Stimulated activated effector memory CD8-positive, alpha-beta T cell treated with anti-CD3 and anti-CD28 coated beads, Interleukin-12 subunit alpha, Interleukin-12 subunit beta, amount 100 ng/mL, for 72 hours (primary cell): ENCODE measurements around the gene PNPLA7.

Source experiments
- ATAC-seq: fragments of 150-1000 bp; cut with Tn5 transposase; 2 replicates; pipeline ENCODE4 v1.10.0; 2021
- DNase-seq, 2 donors: peaks; one replicate each; pipeline ENCODE4 v3.0.0; 2021 to 2022; ENCODE audit warnings: low spot score in 2 of 2
- H3K27ac Mint-ChIP-seq: one replicate; pipeline ENCODE4 v1.8.0; 2022; ENCODE audit warnings: mild to moderate bottlenecking, mixed read lengths
- H3K36me3 Mint-ChIP-seq: one replicate; pipeline ENCODE4 v1.8.0; 2022; ENCODE audit warnings: mild to moderate bottlenecking, mixed read lengths
- H3K4me1 Mint-ChIP-seq: one replicate; pipeline ENCODE4 v1.8.0; 2022; ENCODE audit warnings: mixed read lengths
- H3K4me3 Mint-ChIP-seq: one replicate; pipeline ENCODE4 v1.8.0; 2022; ENCODE audit warnings: mild to moderate bottlenecking, mixed read lengths
- H3K9me3 Mint-ChIP-seq: one replicate; pipeline ENCODE4 v1.8.0; 2022; ENCODE audit warnings: mixed read lengths

The PNPLA7 gene

DNA sequence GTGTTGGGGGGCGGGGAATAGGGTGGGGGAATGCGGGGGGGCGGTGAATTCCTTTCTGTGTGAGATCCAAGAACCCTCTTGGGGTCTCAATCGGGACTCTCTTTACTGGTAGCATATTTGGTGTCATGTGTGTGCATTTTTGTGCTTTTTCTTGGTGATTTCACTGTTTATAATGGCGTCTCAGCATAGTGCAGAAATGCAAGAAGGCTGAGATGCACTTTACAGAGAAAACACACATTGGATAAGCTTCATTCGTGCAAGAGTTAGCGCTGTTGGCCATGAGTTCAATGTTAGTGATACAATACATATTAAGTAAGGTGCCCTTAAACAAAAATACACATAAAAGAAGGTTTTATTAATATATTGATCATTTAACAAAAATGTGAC, 108.3 kb downstream of the PNPLA7 start:
- H3K4me1 Mint-ChIP-seq = peaks cover 23% of the 10 kb centered on the region
- no peaks in the 10 kb centered on the region for H3K9me3 Mint-ChIP-seq
- no peak overlapping the region for H3K27ac Mint-ChIP-seq
- ATAC-seq (no peak), DNase-seq (no peak)
- H3K4me3 Mint-ChIP-seq = peak overlapping the region; percentile 63
- H3K36me3 Mint-ChIP-seq = no peaks in the 10 kb centered on the region

- Mint-ChIP-seq H3K27ac (no peak within 1 kb of the TSS), H3K36me3 (no peaks in the 10 kb centered on the region), H3K9me3 (no peaks in the 10 kb centered on the region), H3K4me1 (peaks cover 22% of the 10 kb centered on the region), H3K4me3 (peak within 1 kb of the TSS; percentile 63)
- peak; percentile 14 for ATAC-seq
- no peak for DNase-seq
Measured at GRCh38 chr9:137441289-137441934, 108.8 kb downstream of the PNPLA7 start, which contains the start of gene ENTPD8. TSS of gene ENTPD8 (minus strand) at chr9:137441357. CDS start at chr9:137438285, 3,072 bp downstream.

DNA sequence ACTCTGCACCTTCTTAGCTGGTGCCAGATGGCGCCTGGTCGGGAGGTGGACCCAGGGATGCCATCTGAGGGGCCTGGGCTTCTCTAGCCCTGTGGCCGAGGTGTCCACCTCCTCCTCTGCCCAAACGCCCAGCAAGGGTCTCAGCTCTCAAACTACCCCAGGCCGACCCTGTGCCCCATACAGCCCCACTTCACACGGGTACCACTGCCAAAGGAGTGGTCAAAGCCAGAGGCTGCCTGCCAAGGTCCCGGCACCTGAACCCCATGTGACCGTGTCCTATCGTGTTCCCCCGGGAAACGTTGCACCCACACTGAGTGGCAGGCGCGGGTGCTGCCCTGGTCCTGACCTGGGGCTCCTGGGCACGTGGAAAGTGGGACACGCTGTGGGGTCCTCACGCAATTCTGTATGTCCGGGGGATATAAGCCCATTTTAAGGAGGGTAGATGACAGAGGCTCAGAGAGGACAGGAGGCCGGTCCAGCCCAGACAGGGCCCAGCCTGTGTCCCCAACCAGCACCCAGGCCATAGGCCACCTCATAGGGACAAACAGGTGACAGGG, 111.0 kb downstream of the PNPLA7 start:
- Mint-ChIP-seq H3K9me3 (no peaks in the 10 kb centered on the region), H3K36me3 (no peaks in the 10 kb centered on the region), H3K4me1 (peaks cover 6% of the 10 kb centered on the region), H3K27ac (no peak overlapping the region), H3K4me3 (no peak overlapping the region)
- DNase-seq (no peak), ATAC-seq (no peak)

DNA sequence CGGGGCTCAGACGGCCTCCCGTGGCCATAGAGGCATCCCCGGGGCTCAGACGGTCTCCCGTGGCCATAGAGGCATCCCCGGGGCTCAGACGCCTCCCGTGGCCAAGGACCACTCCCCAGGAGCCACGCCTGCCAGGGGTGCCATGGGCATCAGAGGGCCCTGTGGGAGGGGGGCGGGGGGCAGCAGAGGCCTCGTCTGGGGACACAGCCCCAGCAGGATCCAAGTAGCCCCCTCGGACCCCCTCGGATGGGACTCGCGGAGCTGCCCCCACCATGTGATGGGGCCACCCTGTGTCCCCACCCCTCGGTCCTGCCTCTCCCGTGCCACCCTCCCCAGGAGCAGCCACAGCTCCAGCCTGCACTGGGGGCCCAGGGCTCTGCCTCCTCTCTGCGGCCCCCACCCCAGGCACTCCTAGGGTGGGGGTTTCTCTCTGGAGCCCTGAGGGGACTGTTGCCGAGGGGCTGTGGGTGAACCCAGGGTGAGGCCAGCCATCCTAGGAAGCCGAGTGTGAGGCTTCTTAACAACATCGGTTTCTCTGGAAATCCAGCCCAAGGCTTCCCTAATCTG, 111.5 kb downstream of the PNPLA7 start:
- no peak overlapping the region for H3K4me3 Mint-ChIP-seq
- DNase-seq = no peak
- ATAC-seq = no peak
- H3K4me1 Mint-ChIP-seq = peaks cover 6% of the 10 kb centered on the region
- no peaks in the 10 kb centered on the region for H3K9me3 Mint-ChIP-seq
- H3K27ac Mint-ChIP-seq = no peak overlapping the region
- H3K36me3 Mint-ChIP-seq = no peaks in the 10 kb centered on the region

- Mint-ChIP-seq H3K4me3 (no peak overlapping the region), H3K4me1 (peaks cover 6% of the 10 kb centered on the region), H3K36me3 (no peaks in the 10 kb centered on the region), H3K27ac (no peak overlapping the region), H3K9me3 (no peaks in the 10 kb centered on the region)
- ATAC-seq = no peak
- no peak for DNase-seq
Measured at GRCh38 chr9:137437691-137438590, 112.3 kb downstream of the PNPLA7 start.

DNA sequence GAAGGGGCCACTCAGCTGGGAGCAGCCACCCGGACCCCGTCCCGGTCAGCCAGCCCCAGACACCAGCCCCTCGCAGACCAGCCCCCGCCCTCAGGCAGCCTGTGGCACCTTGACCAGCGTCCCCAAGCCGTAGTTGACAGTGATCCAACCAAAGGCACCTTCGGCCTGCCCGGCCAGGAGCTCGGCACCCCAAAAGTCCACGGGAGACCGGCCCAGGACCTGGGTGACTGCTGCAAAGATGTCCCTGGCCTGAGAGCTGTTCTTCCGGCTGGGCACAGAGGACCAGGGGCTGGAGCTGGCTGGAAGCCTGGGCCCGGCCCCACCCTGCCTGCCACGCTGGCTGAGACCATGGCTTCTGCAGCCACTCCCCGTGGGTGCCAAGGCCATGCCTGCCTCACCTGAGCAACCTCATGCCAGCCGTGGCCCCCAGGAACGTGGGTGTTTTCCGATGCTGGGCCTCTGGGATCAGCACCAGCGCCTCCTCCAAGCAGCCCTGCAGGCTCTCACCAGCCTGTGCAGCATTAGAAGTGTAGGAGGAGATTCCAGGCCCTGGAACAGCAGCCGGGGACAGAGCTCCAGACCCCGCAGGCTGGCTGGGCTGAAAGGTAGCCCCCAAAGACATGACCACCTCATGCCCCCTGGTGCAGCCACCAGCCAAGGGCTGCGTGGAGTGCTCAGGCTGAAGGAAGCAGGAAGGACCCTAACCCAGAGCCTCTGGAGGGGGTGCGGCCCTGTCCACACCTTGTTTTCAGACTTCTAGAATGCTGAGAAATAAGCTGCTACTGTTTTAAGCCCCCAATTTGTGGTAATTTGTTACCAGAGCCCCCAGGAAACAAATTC, 113.2 kb downstream of the PNPLA7 start:
- Mint-ChIP-seq H3K27ac (no peak overlapping the region), H3K4me1 (peaks cover 4% of the 10 kb centered on the region), H3K9me3 (no peaks in the 10 kb centered on the region), H3K4me3 (no peak overlapping the region), H3K36me3 (no peaks in the 10 kb centered on the region)
- ATAC-seq = no peak
- no peak for DNase-seq

- Mint-ChIP-seq H3K4me3 (no peak overlapping the region), H3K27ac (no peak overlapping the region)
- peak; percentile 11 for ATAC-seq
Measured at GRCh38 chr9:137435980-137436760, 114.0 kb downstream of the PNPLA7 start.

GRCh38 chr9:137435381-137435891, 114.8 kb downstream of the PNPLA7 start:
- DNase-seq (no peak), ATAC-seq (no peak)
- Mint-ChIP-seq H3K9me3 (no peaks in the 10 kb centered on the region), H3K27ac (no peak overlapping the region), H3K4me1 (no peaks in the 10 kb centered on the region), H3K36me3 (no peaks in the 10 kb centered on the region), H3K4me3 (no peak overlapping the region)

More at GRCh38 chr9:137435980-137436760, 114.0 kb downstream of the PNPLA7 start:
- no peaks in the 10 kb centered on the region for H3K4me1 Mint-ChIP-seq
- no peaks in the 10 kb centered on the region for H3K9me3 Mint-ChIP-seq
- no peak for DNase-seq
- no peaks in the 10 kb centered on the region for H3K36me3 Mint-ChIP-seq

GRCh38 chr9:137434498-137435380, 115.5 kb downstream of the PNPLA7 start:
- H3K36me3 Mint-ChIP-seq = no peaks in the 10 kb centered on the region
- DNase-seq = no peak
- H3K9me3 Mint-ChIP-seq = no peaks in the 10 kb centered on the region
- no peak for ATAC-seq
- H3K4me3 Mint-ChIP-seq = no peak overlapping the region
- no peak overlapping the region for H3K27ac Mint-ChIP-seq
- no peaks in the 10 kb centered on the region for H3K4me1 Mint-ChIP-seq

- ATAC-seq (no peak), DNase-seq (no peak)
- H3K4me3 Mint-ChIP-seq = no peak overlapping the region
- no peak overlapping the region for H3K27ac Mint-ChIP-seq
- no peaks in the 10 kb centered on the region for H3K4me1 Mint-ChIP-seq
- H3K9me3 Mint-ChIP-seq = no peaks in the 10 kb centered on the region
- H3K36me3 Mint-ChIP-seq = no peaks in the 10 kb centered on the region
Measured at GRCh38 chr9:137433916-137434431, 116.2 kb downstream of the PNPLA7 start.

DNA sequence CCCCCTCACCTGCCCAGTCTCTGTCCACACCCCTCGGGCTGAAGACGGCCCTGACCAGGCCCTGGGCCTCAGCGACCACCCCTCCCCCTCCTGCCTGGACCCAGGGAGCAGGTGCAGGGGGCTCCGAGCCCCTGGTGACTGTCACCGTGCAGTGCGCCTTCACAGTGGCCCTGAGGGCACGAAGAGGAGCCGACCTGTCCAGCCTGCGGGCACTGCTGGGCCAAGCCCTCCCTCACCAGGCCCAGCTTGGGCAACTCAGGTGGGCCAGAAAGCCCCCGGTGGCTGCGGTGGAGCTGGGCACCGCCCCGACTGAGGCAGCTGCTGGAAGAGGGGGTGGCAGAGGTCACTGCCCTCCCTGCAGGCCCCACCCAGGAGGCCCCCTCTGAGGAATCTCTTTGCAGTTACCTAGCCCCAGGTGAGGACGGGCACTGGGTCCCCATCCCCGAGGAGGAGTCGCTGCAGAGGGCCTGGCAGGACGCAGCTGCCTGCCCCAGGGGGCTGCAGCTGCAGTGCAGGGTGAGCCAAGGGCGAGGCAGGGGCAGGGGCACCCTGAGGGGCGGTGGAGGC, 116.8 kb downstream of the PNPLA7 start:
- no peak overlapping the region for H3K27ac Mint-ChIP-seq
- no peaks in the 10 kb centered on the region for H3K4me1 Mint-ChIP-seq
- ATAC-seq (no peak), DNase-seq (no peak)
- no peaks in the 10 kb centered on the region for H3K9me3 Mint-ChIP-seq
- H3K36me3 Mint-ChIP-seq = no peaks in the 10 kb centered on the region
- no peak overlapping the region for H3K4me3 Mint-ChIP-seq

DNA sequence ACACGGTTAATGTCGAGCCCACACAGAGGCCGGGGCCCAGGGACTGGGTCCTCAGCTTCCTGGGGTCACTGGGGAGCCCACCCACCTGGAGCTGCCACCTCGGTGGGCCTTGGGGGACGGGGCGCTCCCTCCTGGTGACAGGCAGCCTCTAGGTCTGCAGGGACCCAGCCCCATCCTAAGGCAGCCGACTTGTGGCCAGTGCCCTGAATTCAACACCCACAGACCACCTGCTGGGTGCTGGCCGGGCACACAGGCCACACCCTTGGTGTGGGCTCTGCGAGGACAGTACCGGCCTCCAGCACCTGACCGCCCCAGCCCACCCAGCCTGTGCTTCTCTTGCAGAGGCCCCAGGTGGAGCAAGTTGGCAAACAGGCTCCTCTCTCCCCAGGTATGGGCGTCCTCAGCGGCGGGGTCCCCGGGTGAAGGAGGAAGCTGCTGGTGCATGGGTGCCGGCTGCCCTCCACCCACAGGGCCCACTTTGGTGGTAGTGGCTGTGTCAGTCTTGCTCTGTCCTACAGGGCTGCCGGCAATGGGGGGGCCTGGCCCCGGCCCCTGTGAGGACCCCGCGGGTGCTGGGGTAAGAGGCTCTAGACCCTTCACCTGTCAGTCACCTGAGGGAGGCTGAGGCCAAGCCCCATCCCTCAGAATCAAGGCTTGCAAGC, 117.4 kb downstream of the PNPLA7 start:
- Mint-ChIP-seq H3K9me3 (no peaks in the 10 kb centered on the region), H3K27ac (no peak overlapping the region), H3K4me3 (no peak overlapping the region), H3K36me3 (no peaks in the 10 kb centered on the region), H3K4me1 (no peaks in the 10 kb centered on the region)
- ATAC-seq (no peak), DNase-seq (no peak)
